Endothelial cell of hepatic sinusoid (primary cell): ENCODE results near the gene TPRA1.

ENCODE experiments used
- in situ Hi-C: cut with HindIII; loops from 2 replicates; pipeline ENCODE4 v1.10.0; 2017; ENCODE audit warnings: low sequenced_read_pairs

TPRA1 gene

GRCh38 chr3:127616836-127617605, 26.5 kb upstream of the TPRA1 start:
- in situ Hi-C loops, result no loop called here

- in situ Hi-C loops, result no loop called here
These were observed 25.2 kb upstream of the TPRA1 start for GRCh38 chr3:127615631-127616305.

GRCh38 chr3:127614928-127615589, 24.5 kb upstream of the TPRA1 start:
- in situ Hi-C loops, result no loop called here

GRCh38 chr3:127613406-127613805, 22.9 kb upstream of the TPRA1 start:
- in situ Hi-C loops, result no loop called here

- in situ Hi-C loops, result no loop called here
These were observed 22.4 kb upstream of the TPRA1 start for GRCh38 chr3:127612966-127613365.

- in situ Hi-C loops, result no loop called here
These were observed 20.7 kb upstream of the TPRA1 start for GRCh38 chr3:127611251-127611650.

GRCh38 chr3:127610105-127610504, 19.6 kb upstream of the TPRA1 start:
- in situ Hi-C loops, result no loop called here

- in situ Hi-C loops, result loop anchor here (5.0 kb wide), 1 partner anchor 74 kb away; no protein-coding TSS in a partner anchor
These were observed 17.8 kb upstream of the TPRA1 start for GRCh38 chr3:127608362-127608718.

GRCh38 chr3:127607675-127608361, 17.3 kb upstream of the TPRA1 start:
- in situ Hi-C loops, result loop anchor here (5.0 kb wide), 1 partner anchor 74 kb away; no protein-coding TSS in a partner anchor

GRCh38 chr3:127606981-127607595, 16.6 kb upstream of the TPRA1 start:
- in situ Hi-C loops, result loop anchor here (5.0 kb wide), 1 partner anchor 75 kb away; no protein-coding TSS in a partner anchor

- in situ Hi-C loops, result loop anchor here (5.0 kb wide), 1 partner anchor 76 kb away; no protein-coding TSS in a partner anchor
These were observed 15.7 kb upstream of the TPRA1 start for GRCh38 chr3:127606086-127606805.

- in situ Hi-C loops, result loop anchor here (5.0 kb wide), 1 partner anchor 77 kb away; no protein-coding TSS in a partner anchor
These were observed 15.0 kb upstream of the TPRA1 start for GRCh38 chr3:127605547-127605946.

GRCh38 chr3:127604546-127605165, 14.1 kb upstream of the TPRA1 start:
- in situ Hi-C loops, result loop anchor here (5.0 kb wide), 1 partner anchor 78 kb away; no protein-coding TSS in a partner anchor

GRCh38 chr3:127604035-127604434, 13.5 kb upstream of the TPRA1 start:
- in situ Hi-C loops, result no loop called here

GRCh38 chr3:127600749-127601456, 10.4 kb upstream of the TPRA1 start:
- in situ Hi-C loops, result no loop called here

- in situ Hi-C loops, result no loop called here
These were observed 8.5 kb upstream of the TPRA1 start for GRCh38 chr3:127598841-127599570.

- in situ Hi-C loops, result no loop called here
These were observed 6.7 kb upstream of the TPRA1 start for GRCh38 chr3:127597020-127597771.
